ENCODE data around the gene TMEM14A. TPM values are rescaled to one million over a fixed set of nuclear protein-coding genes. Genes with fewer than 3 reads are reported as not detected.

Gene TMEM14A, protein sequence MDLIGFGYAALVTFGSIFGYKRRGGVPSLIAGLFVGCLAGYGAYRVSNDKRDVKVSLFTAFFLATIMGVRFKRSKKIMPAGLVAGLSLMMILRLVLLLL
- 28.5 TPM for total RNA-seq

DNA sequence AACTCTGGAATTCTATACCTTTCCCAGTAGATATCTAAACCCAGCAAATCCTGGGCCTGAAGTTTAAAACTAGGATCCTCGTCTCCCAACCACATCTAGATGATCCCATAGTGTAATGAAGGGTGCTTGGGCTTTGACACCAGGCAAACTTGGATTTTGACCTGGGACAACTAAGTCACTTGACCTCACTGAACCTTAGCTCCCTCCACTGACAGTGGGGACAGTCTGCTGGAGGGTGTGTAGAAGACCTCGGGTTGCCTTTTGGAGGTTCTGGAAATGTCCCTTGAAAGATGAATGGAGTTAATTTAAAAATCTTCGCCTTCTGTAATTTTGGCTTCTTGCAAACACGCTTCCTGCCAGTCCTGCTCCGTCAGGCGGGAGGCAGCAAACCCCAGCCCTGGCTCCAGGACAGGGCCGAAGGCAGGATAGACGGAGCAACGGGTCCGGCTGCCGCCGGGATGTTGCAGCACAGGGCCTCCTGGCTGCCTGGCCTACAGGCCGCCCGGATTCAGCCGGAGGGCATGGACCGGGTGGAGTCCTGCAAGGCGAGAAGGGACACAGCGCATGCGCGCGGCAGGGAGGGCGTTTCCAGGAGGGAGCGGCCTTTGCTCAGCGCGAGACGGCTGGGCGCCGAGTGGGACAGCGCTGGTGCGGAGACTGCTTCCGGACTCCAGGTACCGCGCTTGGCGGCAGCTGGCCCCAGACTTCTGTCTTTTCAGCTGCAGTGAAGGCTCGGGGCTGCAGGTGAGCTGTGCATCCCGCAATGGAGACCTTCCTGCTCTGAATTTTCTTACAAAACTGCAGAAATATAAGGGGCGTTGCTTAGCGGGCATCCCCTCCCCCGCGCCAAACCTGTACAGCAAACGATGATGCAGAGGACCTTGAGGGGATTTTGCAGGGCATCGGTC lies at the start of gene TMEM14A:
Gene TMEM14A, plus strand, starts transcription at position 612 of the 908 bp plus-strand sequence. CDS start 5,990 bp downstream, outside the sequence.
- peak; percentile 92 for ATAC-seq
- peak; percentile 98 for DNase-seq (ENCODE audit: low spot score)

GRCh38 chr6:52621631-52622030 lies 49.3 kb upstream of the TMEM14A start:
- ATAC-seq, result no peak
- DNase-seq (ENCODE audit: low spot score), result no peak

DNA sequence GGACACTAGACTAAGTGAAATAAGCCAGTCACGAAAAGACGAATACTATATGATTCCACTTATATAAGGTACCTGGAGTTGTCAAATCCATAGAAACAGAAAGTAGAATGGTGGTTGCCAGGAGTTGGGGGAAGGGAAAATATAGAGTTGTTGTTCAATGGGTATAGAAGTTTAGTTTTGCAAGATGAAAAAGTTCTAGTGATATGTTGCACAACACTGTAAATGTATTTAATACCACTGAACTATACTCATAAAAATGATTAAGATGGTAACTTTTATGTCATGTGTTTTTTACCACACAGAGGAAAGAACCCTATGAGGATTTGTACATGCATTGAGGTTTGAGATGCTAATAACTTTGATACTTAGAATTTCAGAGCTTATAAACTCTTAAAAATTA lies 48.1 kb upstream of the TMEM14A start:
- DNase-seq (ENCODE audit: low spot score) (no peak), ATAC-seq (no peak)

- no peak for ATAC-seq
- DNase-seq (ENCODE audit: low spot score), result no peak
These were observed 38.9 kb upstream of the TMEM14A start for GRCh38 chr6:52632011-52632410.

GRCh38 chr6:52634211-52634610 lies 36.7 kb upstream of the TMEM14A start:
- ATAC-seq (no peak), DNase-seq (ENCODE audit: low spot score) (no peak)

- DNase-seq (ENCODE audit: low spot score), result no peak
- no peak for ATAC-seq
These were observed 35.8 kb upstream of the TMEM14A start for GRCh38 chr6:52635049-52635577.

DNA sequence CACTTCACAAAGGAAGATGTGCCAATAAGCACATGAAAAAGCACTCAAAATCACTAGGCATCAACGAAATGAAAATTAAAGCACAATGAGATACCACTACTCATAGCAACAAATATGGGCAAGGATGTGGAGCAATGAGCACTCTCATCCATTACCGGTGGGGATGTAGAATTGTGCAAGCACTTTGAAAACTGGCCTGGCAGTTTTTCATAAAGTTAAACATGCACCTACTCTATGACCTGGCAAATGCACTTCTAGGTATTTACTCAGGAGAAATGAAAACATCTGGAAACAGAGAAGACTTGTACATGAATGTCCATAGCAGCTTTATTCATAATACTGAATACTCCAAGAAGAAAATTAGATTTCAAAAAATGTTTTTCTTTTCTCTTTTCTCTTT lies 34.1 kb upstream of the TMEM14A start:
- ATAC-seq, result peak; percentile 86
- DNase-seq (ENCODE audit: low spot score), result no peak

DNA sequence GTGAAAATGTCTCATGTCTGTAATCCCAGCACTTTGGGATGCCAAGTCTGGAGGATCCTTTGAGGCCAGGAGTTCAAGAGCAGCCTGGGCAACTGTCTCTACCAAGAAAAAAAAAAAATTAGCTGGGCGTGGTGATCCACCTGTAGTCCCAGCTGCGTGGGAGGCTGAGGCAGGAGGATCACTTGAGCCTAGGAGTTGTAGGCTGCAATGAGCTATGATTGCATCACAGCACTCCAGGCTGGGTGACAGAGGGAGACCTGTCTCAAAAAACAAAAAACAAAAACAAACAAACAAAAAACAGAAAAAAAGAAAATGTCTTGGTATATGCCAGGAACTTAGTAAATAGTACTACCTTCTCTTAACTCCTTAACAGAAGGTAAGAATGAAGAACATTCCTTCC lies 31.4 kb upstream of the TMEM14A start:
- ATAC-seq (no peak), DNase-seq (ENCODE audit: low spot score) (no peak)

DNA sequence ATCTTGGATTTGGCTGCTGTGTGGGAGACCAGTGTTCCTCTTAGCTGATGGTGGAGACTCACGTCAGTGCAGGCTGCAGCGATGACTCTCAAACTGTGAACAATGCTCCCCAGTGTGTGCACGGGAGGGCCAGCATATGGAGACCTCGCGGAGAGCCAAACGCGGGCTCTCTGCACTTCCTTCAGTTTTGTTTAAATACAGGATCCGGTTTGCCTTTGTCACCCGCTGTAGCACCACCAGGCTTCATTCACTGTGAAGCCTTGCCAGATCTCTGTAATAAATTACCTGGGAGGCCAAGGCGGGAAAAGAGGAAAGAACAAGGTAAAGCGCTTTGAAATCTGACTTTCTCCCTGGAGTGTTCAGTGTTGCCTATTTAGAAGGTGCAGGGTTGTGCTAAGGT lies 30.7 kb upstream of the TMEM14A start:
- no peak for DNase-seq (ENCODE audit: low spot score)

GRCh38 chr6:52640916-52641315 lies 30.0 kb upstream of the TMEM14A start:
- DNase-seq (ENCODE audit: low spot score) (no peak), ATAC-seq (no peak)

More for the DNA sequence above, 30.7 kb upstream of the TMEM14A start:
- no peak for ATAC-seq

DNA sequence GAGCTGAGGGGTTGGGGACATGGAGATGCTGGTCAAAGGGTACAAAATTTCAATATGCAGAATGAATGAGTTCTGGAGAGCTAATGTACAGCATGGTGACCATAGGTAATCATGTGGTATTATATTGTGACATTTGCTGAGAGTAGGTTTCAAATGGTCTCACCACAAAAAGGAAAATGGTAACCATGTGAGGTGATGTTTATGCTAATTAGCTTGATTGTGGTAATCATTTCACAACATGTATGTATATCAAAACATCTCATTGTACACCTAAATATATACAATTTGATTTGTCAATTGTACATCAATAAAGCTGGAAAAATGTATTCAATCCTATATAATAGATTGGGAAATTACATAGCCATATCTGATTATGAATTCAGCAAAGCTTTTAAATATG lies 29.5 kb upstream of the TMEM14A start:
- DNase-seq (ENCODE audit: low spot score), result no peak
- no peak for ATAC-seq

DNA sequence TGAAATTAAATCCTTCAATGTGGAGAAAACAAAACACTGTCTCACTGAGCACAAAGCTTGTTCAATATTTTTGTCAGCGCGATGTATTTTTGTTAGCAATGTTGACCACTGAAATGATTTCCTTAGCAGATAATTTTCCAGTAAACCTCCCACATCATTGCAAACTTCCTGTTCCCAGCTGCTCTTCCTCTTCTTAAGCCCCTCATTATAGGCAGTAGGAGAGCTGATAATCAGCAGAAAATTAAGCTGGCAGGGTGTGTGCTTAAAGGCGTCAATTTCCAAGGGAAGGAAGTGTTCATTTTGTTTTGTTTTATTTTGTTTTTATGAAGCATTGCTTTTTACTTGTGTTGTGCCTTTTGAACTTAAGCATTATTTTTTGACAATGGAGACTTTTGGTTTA lies 29.1 kb upstream of the TMEM14A start:
- ATAC-seq, result peak; percentile 30
- no peak for DNase-seq (ENCODE audit: low spot score)

DNA sequence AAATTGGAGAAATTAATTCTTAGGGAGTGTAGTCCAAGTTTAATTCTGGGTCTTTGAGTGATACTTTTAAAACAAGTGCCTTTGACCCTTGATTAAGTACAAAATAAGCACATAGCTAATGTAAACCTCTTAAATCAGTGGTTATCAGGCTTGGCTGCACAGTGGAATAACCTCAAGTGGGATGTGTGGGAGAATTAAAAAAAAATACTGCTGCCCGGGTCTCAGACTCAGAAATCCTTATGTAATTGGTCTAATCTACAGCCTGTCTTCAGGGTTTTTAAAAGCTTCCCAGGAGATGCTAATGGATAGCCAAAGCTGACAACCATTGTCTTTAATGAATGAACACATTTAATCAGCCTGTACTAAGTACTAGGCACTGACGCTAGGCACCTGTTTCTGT lies 28.5 kb upstream of the TMEM14A start:
- no peak for DNase-seq (ENCODE audit: low spot score)
- no peak for ATAC-seq

DNA sequence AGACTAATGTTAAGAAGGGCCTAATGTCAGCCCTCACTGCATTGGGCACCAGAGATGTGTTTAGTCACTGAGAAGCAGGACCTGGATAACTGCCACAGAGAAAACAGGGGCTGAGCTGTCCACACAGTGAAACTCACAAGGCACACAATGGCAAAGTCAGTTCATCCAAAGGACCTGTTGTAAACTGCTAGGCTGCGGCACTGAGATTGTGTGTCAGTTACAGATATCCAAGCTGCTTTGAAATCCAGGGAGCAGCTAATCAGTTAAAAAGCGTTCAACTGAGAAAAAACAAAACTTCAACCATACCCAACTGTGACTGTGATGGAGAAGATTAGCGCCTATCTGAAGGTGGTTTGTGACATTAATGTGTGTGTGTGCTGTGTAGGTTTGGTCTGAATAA lies 27.8 kb upstream of the TMEM14A start:
- ATAC-seq (no peak), DNase-seq (ENCODE audit: low spot score) (no peak)

- DNase-seq (ENCODE audit: low spot score), result no peak
- no peak for ATAC-seq
These were observed 26.7 kb upstream of the TMEM14A start for GRCh38 chr6:52644253-52644652.

DNA sequence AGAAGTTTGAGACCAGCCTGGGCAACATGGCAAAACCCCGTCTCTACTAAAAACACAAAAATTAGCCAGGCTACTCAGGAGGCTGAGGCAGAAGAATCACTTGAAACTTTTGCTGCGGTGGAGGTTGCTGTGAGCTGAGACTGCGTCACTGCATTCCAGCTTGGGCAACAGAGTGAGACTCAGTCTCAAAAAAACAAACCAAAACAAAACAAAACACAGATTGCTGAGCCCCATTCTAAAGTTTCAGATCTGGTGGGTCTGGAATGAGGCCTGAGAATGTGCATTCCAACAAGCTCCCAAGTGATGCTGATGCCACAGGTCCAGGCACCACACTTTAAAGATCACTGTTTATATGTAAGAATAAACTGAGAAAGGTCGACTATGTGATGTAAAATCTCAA lies 24.9 kb upstream of the TMEM14A start:
- DNase-seq (ENCODE audit: low spot score), result no peak
- ATAC-seq, result no peak

GRCh38 chr6:52647199-52647598 lies 23.7 kb upstream of the TMEM14A start:
- ATAC-seq (no peak), DNase-seq (ENCODE audit: low spot score) (no peak)

DNA sequence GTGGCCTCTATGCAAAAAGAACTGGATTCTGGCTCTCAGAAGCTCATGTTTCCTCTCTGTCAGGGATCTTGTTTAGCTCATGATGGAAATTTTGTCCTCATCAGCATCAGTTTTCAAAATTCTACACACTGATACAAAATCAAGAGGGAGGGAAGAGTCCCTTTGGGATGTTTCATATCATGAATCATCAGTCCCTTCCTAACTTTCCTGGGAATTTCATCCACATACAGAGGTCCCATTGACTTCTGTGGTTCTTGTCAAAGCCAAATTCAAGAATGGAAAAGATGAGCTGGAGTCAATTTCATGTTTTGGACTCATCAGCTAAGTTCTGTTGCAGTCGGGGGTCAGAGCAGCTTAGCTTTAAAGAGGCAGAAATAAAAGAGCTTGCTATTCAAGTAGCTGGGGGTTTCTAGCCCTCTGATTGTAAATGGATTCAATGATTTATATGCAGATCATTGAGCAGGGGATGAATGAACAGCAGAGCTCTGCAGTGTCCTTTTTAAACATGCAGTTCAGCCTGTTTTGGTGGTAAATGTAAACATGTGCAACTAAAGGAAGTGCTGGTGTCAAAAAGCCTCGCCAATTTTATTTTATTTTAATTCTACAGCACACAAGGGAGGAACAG lies 21.3 kb upstream of the TMEM14A start:
- no peak for DNase-seq (ENCODE audit: low spot score)
- ATAC-seq, result no peak

DNA sequence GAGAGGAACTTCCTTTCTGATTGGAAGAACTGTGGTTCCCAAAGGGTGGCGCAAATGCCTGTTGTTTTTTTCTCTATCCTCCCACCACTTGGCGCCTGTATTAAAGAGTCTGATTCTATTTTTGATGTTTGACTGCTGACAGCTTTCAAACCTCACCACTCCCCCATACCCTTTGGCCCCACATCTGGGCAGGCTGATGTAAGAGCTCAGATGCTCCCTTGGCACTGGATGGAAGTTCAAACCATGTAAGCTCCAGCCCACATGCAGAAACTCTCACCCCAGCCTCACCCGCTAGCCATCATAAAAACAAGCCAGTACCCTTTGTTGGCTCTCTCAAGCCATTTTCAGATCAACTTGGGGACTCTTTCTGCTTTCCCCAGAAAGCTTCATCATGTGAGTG lies 20.0 kb upstream of the TMEM14A start:
- ATAC-seq, result no peak
- no peak for DNase-seq (ENCODE audit: low spot score)

GRCh38 chr6:52653151-52653550 lies 17.8 kb upstream of the TMEM14A start:
- DNase-seq (ENCODE audit: low spot score) (no peak), ATAC-seq (no peak)

DNA sequence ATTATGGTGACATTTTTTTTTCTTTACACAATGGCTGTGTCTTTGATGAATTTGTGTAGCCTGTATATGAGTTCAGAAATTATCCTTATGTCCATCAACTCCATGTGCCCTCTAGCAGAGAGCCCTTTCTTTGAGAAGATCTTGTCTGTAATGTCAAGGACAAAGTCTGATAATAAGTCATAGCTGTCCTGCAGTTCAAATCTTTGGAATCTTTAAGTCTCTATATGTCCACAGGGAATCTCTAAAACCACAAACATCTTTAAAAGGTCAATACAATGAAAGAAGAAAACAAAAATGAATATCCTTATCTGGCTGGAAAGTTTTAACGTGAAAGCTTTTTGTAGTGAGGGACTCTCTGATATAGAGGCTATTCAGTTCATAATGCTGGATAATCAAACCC lies 16.9 kb upstream of the TMEM14A start:
- ATAC-seq, result no peak
- DNase-seq (ENCODE audit: low spot score), result no peak

DNA sequence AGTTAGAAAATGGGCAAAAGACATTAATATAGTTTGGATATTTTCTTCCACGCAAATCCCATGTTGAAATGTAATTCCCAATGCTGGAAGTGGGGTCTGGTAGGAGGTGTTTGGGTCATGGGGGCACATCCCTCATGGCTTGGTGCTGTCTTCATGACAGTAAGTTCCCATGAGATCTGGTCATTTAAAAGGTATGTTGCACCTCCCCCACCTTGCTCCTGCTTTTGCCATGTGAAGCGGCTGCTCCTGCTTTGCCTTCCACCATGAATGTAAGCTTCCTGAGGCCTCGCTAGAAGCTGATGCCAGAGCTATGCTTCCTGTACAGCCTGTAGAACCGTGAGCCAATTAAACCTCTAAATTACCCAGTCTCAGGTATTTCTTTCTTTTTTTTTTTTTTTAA lies 16.3 kb upstream of the TMEM14A start:
- ATAC-seq (no peak), DNase-seq (ENCODE audit: low spot score) (no peak)

Measured in left lobe of liver (tissue), 2 donors.